HG02610 (cell line): ENCODE results near the gene SIMC1.
A peak's percentile ranks its signal among the peaks of the same experiment; 100 is the strongest.
"Not testable (repeated sequence)": the region's sequence is repeated elsewhere in the genome, so short reads cannot be mapped to it uniquely, and the experiment has no call there.

ENCODE experiments used
- ATAC-seq: cut with Tn5 transposase; IDR thresholded peaks from one replicate; pipeline ENCODE4 v1.9.1; 2021; ENCODE audit warnings: mild to moderate bottlenecking, moderate library complexity; ENCODE audit not compliant: unreplicated experiment

SIMC1 gene

GRCh38 chr5:176290057-176290840, 52.0 kb downstream of the SIMC1 start:
- not testable (repeated sequence) for ATAC-seq

- ATAC-seq = not testable (repeated sequence)
These were observed 67.1 kb downstream of the SIMC1 start for GRCh38 chr5:176305356-176305755.

GRCh38 chr5:176317534-176318374, 79.5 kb downstream of the SIMC1 start:
- ATAC-seq = no peak

GRCh38 chr5:176319827-176320554, 81.8 kb downstream of the SIMC1 start:
- ATAC-seq = no peak

- no peak for ATAC-seq
These were observed 82.4 kb downstream of the SIMC1 start for GRCh38 chr5:176320577-176320976.

GRCh38 chr5:176334031-176334770, 96.0 kb downstream of the SIMC1 start:
- no peak for ATAC-seq

GRCh38 chr5:176337913-176338312, 99.7 kb downstream of the SIMC1 start:
- ATAC-seq = no peak

- no peak for ATAC-seq
These were observed 101.1 kb downstream of the SIMC1 start for GRCh38 chr5:176339304-176339703.

- ATAC-seq = no peak
These were observed 103.3 kb downstream of the SIMC1 start for GRCh38 chr5:176341325-176342157.

GRCh38 chr5:176342158-176342483, 103.9 kb downstream of the SIMC1 start:
- ATAC-seq = no peak

- no peak for ATAC-seq
These were observed 104.7 kb downstream of the SIMC1 start for GRCh38 chr5:176342766-176343458.

- no peak for ATAC-seq
These were observed 112.2 kb downstream of the SIMC1 start for GRCh38 chr5:176350416-176350815.

- ATAC-seq = peak; percentile 90
These were observed 114.1 kb downstream of the SIMC1 start for GRCh38 chr5:176352116-176352878.

- no peak for ATAC-seq
These were observed 115.3 kb downstream of the SIMC1 start for GRCh38 chr5:176353533-176353932.

GRCh38 chr5:176355400-176356178, 117.4 kb downstream of the SIMC1 start:
- ATAC-seq = no peak

- ATAC-seq = no peak
These were observed 117.9 kb downstream of the SIMC1 start for GRCh38 chr5:176356179-176356566.

- no peak for ATAC-seq
These were observed 121.4 kb downstream of the SIMC1 start for GRCh38 chr5:176359658-176360057.

- no peak for ATAC-seq
These were observed 122.7 kb downstream of the SIMC1 start for GRCh38 chr5:176360894-176361436.
